Loucy (cell line): ENCODE data around the gene TMEM127.

Experiments used
- H2AFZ ChIP-seq: fragments of 200-600 bp; sonication (generic); 2 replicates; pipeline ENCODE4 v1.6.0; 2016; ENCODE audit warnings: antibody characterized with exemption, mild to moderate bottlenecking, low read length, moderate library complexity
- H3F3A ChIP-seq: fragments of 200-600 bp; 2 replicates; pipeline ENCODE4 v1.6.0; 2016; ENCODE audit warnings: antibody characterized with exemption, low read depth, mild to moderate bottlenecking
- H3K27me3 ChIP-seq: fragments of 200-600 bp; sonication (generic); 2 replicates; pipeline ENCODE4 v1.6.1; 2014; ENCODE audit warnings: low read length, mild to moderate bottlenecking; ENCODE audit not compliant: insufficient read depth, poor library complexity, severe bottlenecking
- H3K36me3 ChIP-seq: fragments of 200-600 bp; sonication (generic); 2 replicates; pipeline ENCODE4 v1.6.1; 2016; ENCODE audit warnings: low read length; ENCODE audit not compliant: insufficient read depth
- H3K4me1 ChIP-seq: fragments of 200-600 bp; sonication (generic); 2 replicates; pipeline ENCODE4 v1.5.1; 2014; ENCODE audit warnings: low read length, mild to moderate bottlenecking; ENCODE audit not compliant: insufficient read depth, poor library complexity, severe bottlenecking
- H3K4me2 ChIP-seq: fragments of 200-600 bp; sonication (generic); 2 replicates; pipeline ENCODE4 v1.6.0; 2014; ENCODE audit warnings: antibody characterized with exemption, low read length, low read depth, mild to moderate bottlenecking; ENCODE audit not compliant: poor library complexity, severe bottlenecking
- H3K4me3 ChIP-seq: fragments of 200-600 bp; sonication (generic); 2 replicates; pipeline ENCODE4 v1.5.1; 2014; ENCODE audit warnings: low read length, mild to moderate bottlenecking, mixed read lengths; ENCODE audit not compliant: poor library complexity, severe bottlenecking
- H3K79me2 ChIP-seq: fragments of 200-600 bp; sonication (generic); 2 replicates; pipeline ENCODE4 v1.6.1; 2014; ENCODE audit warnings: low read length; ENCODE audit not compliant: insufficient read depth
- H3K9ac ChIP-seq: fragments of 200-600 bp; sonication (generic); 2 replicates; pipeline ENCODE4 v1.6.0; 2014; ENCODE audit warnings: mild to moderate bottlenecking, low read depth, low read length, moderate library complexity; ENCODE audit not compliant: poor library complexity, severe bottlenecking
- H3K9me2 ChIP-seq: fragments of 200-600 bp; sonication (generic); replicated peaks from 2 replicates; pipeline ENCODE4 v1.6.1; 2016; ENCODE audit warnings: low read depth, low read length, mixed read lengths
- H3K9me3 ChIP-seq: fragments of 200-600 bp; sonication (generic); 2 replicates; pipeline ENCODE4 v1.6.1; 2014; ENCODE audit warnings: mild to moderate bottlenecking, antibody characterized with exemption, low read length, low read depth; ENCODE audit not compliant: insufficient read depth
- H4K20me1 ChIP-seq: fragments of 200-600 bp; sonication (generic); 2 replicates; pipeline ENCODE4 v1.6.0; 2014; ENCODE audit warnings: antibody characterized with exemption, low read length, mild to moderate bottlenecking; ENCODE audit not compliant: insufficient read depth, poor library complexity, severe bottlenecking
- EZH2phosphoT487 ChIP-seq: fragments of 200-600 bp; IDR thresholded peaks from 2 replicates; pipeline ENCODE4 v1.6.1; 2018; ENCODE audit warnings: antibody characterized with exemption, mild to moderate bottlenecking, moderate library complexity, borderline replicate concordance
- TF ChIP-seq, protein P1 (sequence below): fragments of 200-600 bp; sonication (generic); conservative IDR thresholded peaks from 2 replicates; pipeline ENCODE4 v1.5.1; 2014; ENCODE audit warnings: mild to moderate bottlenecking, antibody characterized with exemption, low read length

Gene TMEM127

DNA sequence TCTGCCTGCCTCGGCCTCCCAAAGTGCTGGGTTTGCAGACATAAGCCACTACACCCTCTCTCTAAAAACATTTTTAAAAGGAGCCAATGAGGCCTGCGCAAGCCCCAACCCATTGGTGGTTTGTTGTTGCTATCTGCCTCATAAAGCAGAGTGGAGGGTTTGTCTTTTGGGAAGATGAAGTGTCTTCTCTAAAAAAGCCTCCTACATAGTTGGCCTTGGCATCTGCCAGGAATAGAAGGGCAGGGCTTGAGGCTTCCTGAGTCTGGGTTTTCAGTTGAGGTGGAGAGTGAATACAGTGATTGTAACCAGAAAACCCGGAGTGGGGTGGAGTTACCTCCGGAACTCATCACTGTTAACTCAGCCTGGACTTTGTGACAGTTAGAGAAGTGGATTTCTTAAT, 51.2 kb downstream of the TMEM127 start:
- H3K36me3 ChIP-seq = no peaks in the 10 kb centered on the region
- TF ChIP-seq, protein P1, sequence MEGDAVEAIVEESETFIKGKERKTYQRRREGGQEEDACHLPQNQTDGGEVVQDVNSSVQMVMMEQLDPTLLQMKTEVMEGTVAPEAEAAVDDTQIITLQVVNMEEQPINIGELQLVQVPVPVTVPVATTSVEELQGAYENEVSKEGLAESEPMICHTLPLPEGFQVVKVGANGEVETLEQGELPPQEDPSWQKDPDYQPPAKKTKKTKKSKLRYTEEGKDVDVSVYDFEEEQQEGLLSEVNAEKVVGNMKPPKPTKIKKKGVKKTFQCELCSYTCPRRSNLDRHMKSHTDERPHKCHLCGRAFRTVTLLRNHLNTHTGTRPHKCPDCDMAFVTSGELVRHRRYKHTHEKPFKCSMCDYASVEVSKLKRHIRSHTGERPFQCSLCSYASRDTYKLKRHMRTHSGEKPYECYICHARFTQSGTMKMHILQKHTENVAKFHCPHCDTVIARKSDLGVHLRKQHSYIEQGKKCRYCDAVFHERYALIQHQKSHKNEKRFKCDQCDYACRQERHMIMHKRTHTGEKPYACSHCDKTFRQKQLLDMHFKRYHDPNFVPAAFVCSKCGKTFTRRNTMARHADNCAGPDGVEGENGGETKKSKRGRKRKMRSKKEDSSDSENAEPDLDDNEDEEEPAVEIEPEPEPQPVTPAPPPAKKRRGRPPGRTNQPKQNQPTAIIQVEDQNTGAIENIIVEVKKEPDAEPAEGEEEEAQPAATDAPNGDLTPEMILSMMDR = no peak
- no peak overlapping the region for H3K4me3 ChIP-seq

GRCh38 chr2:96213379-96213778, 52.4 kb downstream of the TMEM127 start:
- Histone ChIP-seq H3K79me2 (peaks cover 33% of the 10 kb centered on the region), H3K4me1 (peaks cover 12% of the 10 kb centered on the region), H3K9me3 (no peaks in the 10 kb centered on the region), H2AFZ (no peak overlapping the region), H3K9me2 (no peaks in the 10 kb centered on the region), H3K9ac (no peak overlapping the region), H3K4me3 (no peak overlapping the region), H3K4me2 (no peak overlapping the region), H4K20me1 (no peaks in the 10 kb centered on the region), H3F3A (no peaks in the 10 kb centered on the region), H3K27me3 (no peaks in the 10 kb centered on the region), H3K36me3 (no peaks in the 10 kb centered on the region)
- no peak for TF ChIP-seq EZH2phosphoT487
- TF ChIP-seq, protein P1 = 0 out of 2 replicates have a peak, but pooled peaks have one; percentile 29

More for the DNA sequence above, 51.2 kb downstream of the TMEM127 start:
- peaks cover 8% of the 10 kb centered on the region for H3K4me1 ChIP-seq
- no peaks in the 10 kb centered on the region for H3K9me3 ChIP-seq
- no peaks in the 10 kb centered on the region for H3K9me2 ChIP-seq
- H3K27me3 ChIP-seq = no peaks in the 10 kb centered on the region
- H3F3A ChIP-seq = no peaks in the 10 kb centered on the region
- H2AFZ ChIP-seq = no peak overlapping the region
- H4K20me1 ChIP-seq = no peaks in the 10 kb centered on the region
- H3K9ac ChIP-seq = no peak overlapping the region
- H3K79me2 ChIP-seq = peaks cover 27% of the 10 kb centered on the region
- H3K4me2 ChIP-seq = no peak overlapping the region

GRCh38 chr2:96212339-96212738, 53.5 kb downstream of the TMEM127 start:
- Histone ChIP-seq H3K4me3 (no peak overlapping the region), H3K9me3 (no peaks in the 10 kb centered on the region), H3K27me3 (no peaks in the 10 kb centered on the region), H2AFZ (no peak overlapping the region), H3K4me1 (peaks cover 16% of the 10 kb centered on the region), H3K36me3 (no peaks in the 10 kb centered on the region), H4K20me1 (peaks cover 8% of the 10 kb centered on the region), H3K4me2 (no peak overlapping the region), H3K79me2 (peaks cover 40% of the 10 kb centered on the region), H3K9ac (no peak overlapping the region), H3F3A (no peaks in the 10 kb centered on the region), H3K9me2 (no peaks in the 10 kb centered on the region)
- no peak for TF ChIP-seq EZH2phosphoT487
- TF ChIP-seq, protein P1 = no peak
